ENCODE results near the gene PNPO.

PNPO gene

DNA sequence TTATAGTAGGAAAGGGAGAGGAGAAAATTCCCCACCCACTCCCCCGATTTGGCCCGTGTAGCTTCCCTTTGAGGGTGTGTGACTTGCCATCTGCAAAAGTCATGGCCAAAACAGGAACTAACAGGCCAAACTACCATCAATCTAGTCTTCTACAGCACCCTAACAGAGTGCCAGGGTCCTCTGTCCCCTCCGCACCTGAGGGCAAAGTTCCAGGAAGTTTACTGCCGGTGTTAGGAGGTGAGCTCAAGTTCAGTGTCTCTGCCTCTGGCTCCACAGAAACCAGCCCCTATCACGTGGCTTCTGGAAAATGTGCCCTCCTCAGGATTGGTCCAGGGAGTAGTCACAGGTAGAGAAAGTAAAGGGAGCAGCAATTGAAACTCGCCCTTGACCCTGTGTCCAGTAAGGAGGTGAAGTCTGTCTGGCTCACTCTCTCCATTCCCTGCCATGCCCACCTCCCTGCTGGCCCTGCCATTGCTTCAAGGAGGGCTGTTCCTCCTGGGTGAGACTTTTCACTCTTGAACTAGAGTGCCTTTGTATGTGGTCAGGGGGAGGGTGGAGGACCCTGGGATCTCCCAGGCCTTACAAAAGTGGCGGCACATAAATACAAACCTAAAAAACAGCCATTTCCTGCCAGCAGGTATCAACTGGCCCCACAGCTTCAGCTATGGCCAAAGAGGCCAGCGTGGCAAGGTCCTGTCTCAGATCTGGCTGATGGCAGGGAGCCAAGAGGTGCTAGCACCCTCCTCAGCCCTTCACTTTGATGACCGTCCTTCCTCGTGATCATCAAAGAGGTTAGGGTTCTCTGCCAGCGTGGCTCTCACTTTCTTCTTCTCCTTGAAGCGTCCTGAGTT lies 11.0 kb downstream of the PNPO start:
- DNase-seq = no peak

GRCh38 chr17:47953909-47954308 lies 12.5 kb downstream of the PNPO start:
- no peak for DNase-seq

- no peak for DNase-seq
Observed at GRCh38 chr17:47955497-47956461, 14.4 kb downstream of the PNPO start.

GRCh38 chr17:47956791-47957590 lies 15.6 kb downstream of the PNPO start:
- no peak for DNase-seq

DNA sequence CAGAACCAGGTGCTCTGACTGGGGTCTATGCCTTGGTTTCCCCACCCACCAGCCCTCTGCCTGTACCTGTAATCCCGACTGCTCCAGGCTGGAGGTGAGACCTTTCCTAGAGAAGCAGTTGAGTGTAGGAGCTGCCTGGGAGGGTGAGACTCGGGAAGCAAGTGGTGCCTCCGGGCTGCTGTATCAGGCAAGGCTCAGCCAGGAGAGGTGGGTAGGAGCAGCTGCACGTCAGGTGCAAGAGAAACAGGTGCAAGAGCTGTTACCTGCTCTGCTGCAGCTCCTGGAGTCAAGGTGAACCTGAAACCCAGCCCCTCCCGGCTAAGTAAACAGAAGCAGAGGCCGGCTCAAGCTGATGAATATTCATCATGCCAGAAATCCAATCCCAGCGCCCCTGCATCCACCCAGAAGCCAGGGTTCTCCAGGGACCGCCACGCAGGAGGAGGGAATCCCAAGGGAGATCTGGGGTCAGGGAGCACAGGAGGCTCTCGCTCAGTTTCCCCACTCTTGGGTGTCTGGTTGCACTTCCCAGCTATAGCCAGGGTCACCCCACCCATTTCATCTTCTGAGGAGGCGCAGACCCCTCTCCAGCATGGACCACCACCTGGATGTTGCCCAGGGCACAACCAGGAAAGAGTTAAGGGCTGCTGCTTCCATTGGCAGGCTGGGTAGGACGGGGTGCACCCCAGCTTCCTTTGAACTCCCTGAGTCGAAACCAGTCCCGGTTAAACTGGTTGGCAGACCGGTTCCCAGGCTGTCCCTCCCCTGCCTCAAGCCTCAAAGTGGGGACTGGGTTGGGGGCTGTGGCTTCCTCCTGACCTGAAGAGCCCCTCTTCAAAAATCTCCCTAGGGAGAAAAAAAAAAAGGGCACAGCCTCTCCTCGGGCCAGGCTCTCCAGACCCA lies 16.5 kb downstream of the PNPO start, which contains the start of gene PRR15L:
TSS of gene PRR15L (minus strand) at position 293 of the 900 bp plus-strand sequence. CDS start 4,649 bp downstream, outside the sequence.
- no peak for DNase-seq

DNA sequence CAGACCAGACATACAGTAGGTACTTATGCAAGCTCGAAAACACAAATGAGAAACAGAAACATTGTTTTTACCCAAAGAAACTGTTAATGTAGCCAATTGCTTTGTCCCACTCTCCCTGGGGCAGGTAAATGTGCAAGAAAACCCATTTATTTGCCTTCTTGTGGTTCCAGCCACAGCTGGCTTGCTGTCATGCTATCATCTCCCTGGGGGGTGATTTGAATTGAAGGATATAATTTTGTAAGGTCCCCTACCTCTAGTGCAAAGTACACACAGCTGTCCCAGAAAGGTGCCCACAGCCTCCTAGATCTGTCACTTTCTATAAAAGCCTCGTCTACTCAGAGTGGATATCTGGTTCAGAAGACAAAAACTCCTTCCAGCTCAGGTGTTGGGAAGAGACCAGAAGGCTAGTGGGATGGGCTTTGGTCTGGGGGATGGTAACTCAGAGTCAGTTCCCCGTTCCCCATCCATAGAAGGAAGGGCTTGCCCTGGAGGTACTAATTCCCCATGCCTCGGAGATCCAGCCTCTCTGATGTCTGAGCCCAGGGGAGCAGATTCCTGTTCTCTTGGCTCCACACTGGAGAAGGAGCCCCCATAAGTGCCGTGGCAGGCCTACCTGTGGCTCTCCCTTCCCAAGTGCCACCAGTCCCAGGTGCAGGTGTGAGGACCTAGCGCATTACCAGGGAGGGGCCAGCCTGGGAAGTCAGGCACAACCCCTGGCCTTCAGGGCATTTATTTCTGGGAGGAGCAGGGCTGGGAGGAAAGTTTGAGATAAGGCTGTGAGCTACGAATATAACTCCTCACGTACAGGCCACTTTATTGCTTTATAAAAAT lies 18.7 kb downstream of the PNPO start:
- no peak for DNase-seq

GRCh38 chr17:47961406-47961805 lies 20.0 kb downstream of the PNPO start:
- no peak for DNase-seq

- DNase-seq = no peak
Observed at GRCh38 chr17:47962901-47963300, 21.5 kb downstream of the PNPO start.

- DNase-seq = no peak
Observed at GRCh38 chr17:47964856-47965255, 23.5 kb downstream of the PNPO start.

DNA sequence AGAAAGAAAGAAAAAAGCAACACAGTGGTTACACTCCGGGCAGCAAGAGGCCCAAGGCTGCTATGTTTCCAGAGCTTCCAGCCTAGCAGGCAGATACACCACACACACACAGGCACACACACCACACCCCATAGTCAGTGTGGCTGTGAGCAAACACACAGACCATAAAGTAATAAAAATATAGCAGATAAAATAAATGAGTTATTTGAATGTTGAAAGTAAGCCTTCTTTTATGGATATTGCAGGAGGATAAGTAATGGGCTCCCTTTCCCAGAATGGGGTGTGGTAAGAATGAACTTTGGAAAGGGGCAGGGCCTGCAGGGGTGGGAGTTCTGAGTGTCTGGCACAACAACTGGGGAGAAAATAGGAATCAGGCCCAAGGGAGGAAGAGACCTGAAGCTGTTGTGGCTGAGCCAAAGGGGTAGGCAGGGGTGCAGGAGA lies 24.7 kb downstream of the PNPO start:
- DNase-seq = no peak

- DNase-seq = no peak
Observed at GRCh38 chr17:47967607-47968252, 26.4 kb downstream of the PNPO start.

DNA sequence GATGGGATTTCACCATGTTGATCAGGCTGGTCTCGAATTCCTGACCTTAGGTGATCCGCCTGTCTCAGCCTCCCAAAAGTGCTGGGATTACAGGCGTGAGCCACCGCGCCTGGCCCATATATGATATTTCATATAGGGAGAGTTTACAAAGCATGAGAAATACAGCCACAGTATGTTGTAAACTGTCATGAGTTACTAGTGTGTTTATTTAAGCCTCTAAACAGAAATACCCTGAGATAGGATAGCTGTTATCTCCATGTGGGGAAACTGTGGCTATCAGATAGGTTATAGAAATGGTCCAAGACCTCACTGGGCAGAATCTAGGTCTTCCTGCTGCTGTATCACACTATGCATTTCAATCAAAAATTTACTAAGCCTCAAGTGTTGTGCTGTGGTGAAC lies 27.5 kb downstream of the PNPO start:
- no peak for DNase-seq

DNA sequence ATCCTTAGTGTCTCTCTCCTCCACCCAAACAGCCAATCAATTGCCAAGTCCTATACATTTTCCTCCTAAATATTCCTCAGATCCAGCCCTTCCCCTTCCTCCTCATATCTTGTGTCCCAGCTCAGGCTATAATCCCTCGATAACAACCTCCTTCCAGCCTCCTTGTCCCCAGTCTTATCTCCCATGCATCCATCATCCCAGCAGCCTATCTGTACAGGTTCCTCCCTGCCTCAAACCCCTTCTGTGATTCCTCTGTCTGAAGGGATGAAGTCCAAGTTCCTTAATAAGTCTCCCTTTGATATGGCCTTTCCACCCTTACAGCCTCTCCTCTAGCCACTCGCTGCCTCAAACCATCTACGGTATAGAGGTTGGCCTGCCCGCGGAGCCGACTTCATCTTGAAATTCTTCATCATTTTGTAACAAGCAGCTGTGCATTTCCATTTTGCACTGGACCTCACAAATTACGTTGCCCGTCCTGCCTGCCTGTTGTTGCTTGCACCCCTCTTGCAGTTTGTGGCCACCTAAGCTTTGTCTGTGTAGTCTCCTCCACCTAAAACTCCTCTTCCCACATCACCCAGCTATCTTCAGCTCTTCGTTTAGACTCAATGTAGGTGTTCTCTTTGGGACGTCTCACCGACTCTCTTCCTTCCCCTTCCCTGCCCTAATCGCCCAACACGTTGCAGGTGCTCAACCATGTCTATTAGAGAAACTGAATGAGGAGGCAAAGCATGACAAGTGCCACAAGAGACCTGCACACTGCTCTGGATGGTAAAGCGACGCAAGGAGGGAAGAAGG lies 28.8 kb downstream of the PNPO start:
- no peak for DNase-seq

- DNase-seq = peak; percentile 100
Observed at GRCh38 chr17:47970725-47971499, 29.5 kb downstream of the PNPO start, which contains the start of gene CDK5RAP3. Gene CDK5RAP3 (plus strand): TSS chr17:47971113. CDS start chr17:47971147, 34 bp downstream.

DNA sequence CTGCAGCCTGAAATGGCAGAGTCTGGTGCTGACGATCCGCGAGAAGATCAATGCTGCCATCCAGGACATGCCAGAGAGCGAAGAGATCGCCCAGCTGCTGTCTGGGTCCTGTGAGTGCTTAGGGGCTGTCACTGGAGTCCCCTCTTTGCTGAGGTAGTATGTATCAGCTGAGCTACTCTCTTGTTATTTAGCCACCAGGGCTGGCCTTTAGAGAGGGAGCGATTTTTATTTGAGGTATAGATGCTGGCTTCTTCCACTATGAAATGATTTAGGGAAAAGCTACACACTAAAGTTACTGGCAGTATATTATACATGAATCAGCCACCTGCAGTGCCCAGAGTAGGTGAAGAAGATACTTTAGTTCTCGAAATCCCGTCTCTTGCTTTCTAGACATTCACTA lies 32.2 kb downstream of the PNPO start:
- no peak for DNase-seq

GRCh38 chr17:47975189-47975822 lies 33.9 kb downstream of the PNPO start:
- DNase-seq = no peak

GRCh38 chr17:47975823-47976205 lies 34.4 kb downstream of the PNPO start:
- DNase-seq = no peak

DNA sequence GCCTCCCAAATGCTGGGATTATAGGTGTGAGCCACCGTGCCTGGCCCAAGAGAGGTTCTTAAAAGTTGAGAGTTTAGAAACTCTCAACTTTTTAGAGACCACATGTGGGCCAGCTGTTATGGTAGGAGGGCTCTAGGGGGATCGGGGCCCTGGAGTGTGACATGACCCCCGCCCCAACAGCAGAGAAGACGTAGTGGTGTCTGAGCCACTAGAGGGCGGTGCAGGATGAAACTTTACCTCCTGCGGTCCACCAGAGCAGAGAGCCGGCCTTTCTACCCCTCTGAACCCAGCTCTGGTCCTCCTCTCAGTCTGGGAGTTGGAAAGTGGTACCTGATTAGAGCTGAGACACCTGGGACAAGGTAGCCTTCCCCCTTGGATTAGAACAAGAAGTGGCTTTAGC lies 37.0 kb downstream of the PNPO start:
- peak; percentile 61 for DNase-seq

Measured in activated CD4-positive, alpha-beta T cell treated with anti-CD3 and anti-CD28 coated beads, Interleukin-2, amount 50 U/mL, for 16 hours (primary cell).